Measurements from ENCODE around the gene PGS1. TPM values are rescaled to one million over a fixed set of nuclear protein-coding genes. Genes with fewer than 3 reads are reported as not detected.

Gene PGS1
- total and polyA plus RNA-seq, 2 of the 8 experiments (the other 6 are each of a cell fraction or from before 2014, with no cell fraction given), result 46.7 to 60.0 TPM

DNA sequence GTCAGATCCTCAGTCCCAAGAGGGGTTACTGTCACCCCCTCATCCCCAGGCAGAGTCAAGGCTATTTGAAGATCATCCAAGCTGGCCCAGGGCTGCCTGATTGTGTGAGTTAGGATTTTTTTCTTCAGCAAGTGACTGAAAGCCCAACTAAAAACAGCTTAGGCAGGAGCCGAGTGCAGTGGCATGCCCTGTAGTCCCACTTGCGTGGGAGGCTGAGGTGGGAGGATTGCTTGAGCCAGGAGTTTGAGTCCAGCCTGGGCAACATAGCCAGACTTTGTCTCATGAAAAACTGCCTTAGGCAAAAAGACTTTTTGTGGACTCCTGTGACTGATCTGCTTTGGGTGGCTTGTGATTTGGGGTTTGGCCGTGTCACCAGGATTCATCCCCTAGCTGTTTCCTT, 19.9 kb downstream of the PGS1 start:
- Histone ChIP-seq H3K18ac (ENCODE audit: extremely low read depth, low read length) (no peak overlapping the region), H3K9me3 (ENCODE audit: insufficient read depth in 2 of 2, low read depth in 1 of 2, low read length in 1 of 2) (no peaks in the 10 kb centered on the region), H3K14ac (ENCODE audit: insufficient read length) (no peak overlapping the region), H3K23ac (ENCODE audit: insufficient read length) (no peak overlapping the region), H2BK120ac (replicated peaks; ENCODE audit: low read depth, low read length) (no peak overlapping the region), H2AFZ (ENCODE audit: low read length) (no peak overlapping the region), H4K8ac (ENCODE audit: extremely low read depth, insufficient read depth, low read length) (no peak overlapping the region), H2BK15ac (ENCODE audit: low read length) (no peak overlapping the region), H4K91ac (replicated peaks; ENCODE audit: insufficient read length, low read length) (no peak overlapping the region), H3K79me1 (ENCODE audit: low read depth, low read length) (peaks cover 8% of the 10 kb centered on the region; the same call in 1 of the 2 replicates), H3K4me1 (replicated peaks in 1 of 4; ENCODE audit: control insufficient read depth in 3 of 4, insufficient read depth in 4 of 4, low read length in 3 of 4) (no peaks in the 10 kb centered on the region), H3K79me2 (ENCODE audit: control insufficient read depth in 1 of 2, insufficient read depth in 2 of 2, low read length in 2 of 2) (peaks cover 0 to 61% of the 10 kb centered on the region in 2 experiments; a peak in 3 of 4 replicates), H3K23me2 (ENCODE audit: low read depth, low read length) (no peaks in the 10 kb centered on the region), H3K56ac (replicated peaks; ENCODE audit: insufficient read length, low read depth, low read length) (no peak overlapping the region), H3K4ac (replicated peaks; ENCODE audit: insufficient read length, low read depth, low read length) (no peak overlapping the region), H3K9ac (replicated peaks in 1 of 4; ENCODE audit: extremely low read depth in 1 of 4, low read depth in 3 of 4, low read length in 3 of 4) (no peak overlapping the region), H4K5ac (ENCODE audit: insufficient read length, low read depth, low read length) (no peak overlapping the region), H2BK5ac (ENCODE audit: low read depth, low read length) (no peak overlapping the region), H3K4me3 (ENCODE audit: extremely low read depth in 1 of 4, insufficient read depth in 2 of 4, low read depth in 3 of 4, low read length in 4 of 4) (no peak overlapping the region), H3K27ac (ENCODE audit: low read depth, low read length) (no peak overlapping the region), H3K36me3 (ENCODE audit: control insufficient read depth in 2 of 4, insufficient read depth in 4 of 4, low read length in 3 of 4) (peaks cover 31 to 67% (median 60%) of the 10 kb centered on the region in 4 experiments), H2AK5ac (ENCODE audit: low read depth, low read length) (no peak overlapping the region), H4K20me1 (replicated peaks in 1 of 2; ENCODE audit: control insufficient read depth in 1 of 2, insufficient read depth in 2 of 2, low read length in 2 of 2) (peaks cover 14 to 26% of the 10 kb centered on the region in 2 experiments), H3K27me3 (replicated peaks in 1 of 4; ENCODE audit: control insufficient read depth in 3 of 4, extremely low read depth in 1 of 4, insufficient read depth in 3 of 4, low read length in 3 of 4) (no peaks in the 10 kb centered on the region), H2BK12ac (ENCODE audit: low read depth, low read length) (no peak overlapping the region), H3K4me2 (ENCODE audit: insufficient read depth in 1 of 2, low read depth in 2 of 2, low read length in 2 of 2) (no peak overlapping the region), H2BK20ac (ENCODE audit: low read length) (no peak overlapping the region)
- no peak for FAIRE-seq
- TF ChIP-seq, protein P1, sequence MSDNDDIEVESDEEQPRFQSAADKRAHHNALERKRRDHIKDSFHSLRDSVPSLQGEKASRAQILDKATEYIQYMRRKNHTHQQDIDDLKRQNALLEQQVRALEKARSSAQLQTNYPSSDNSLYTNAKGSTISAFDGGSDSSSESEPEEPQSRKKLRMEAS (IDR thresholded peaks at IDR 0.05), result no peak
- TF ChIP-seq, protein P2, sequence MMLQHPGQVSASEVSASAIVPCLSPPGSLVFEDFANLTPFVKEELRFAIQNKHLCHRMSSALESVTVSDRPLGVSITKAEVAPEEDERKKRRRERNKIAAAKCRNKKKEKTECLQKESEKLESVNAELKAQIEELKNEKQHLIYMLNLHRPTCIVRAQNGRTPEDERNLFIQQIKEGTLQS (IDR thresholded peaks at IDR 0.05; ENCODE audit: insufficient read depth, low read depth, low read length), result no peak
- TF ChIP-seq RFX5 (IDR thresholded peaks at IDR 0.05; ENCODE audit: borderline replicate concordance, low read depth, low read length) (no peak), BACH1 (IDR thresholded peaks at IDR 0.05; ENCODE audit: low read length) (no peak), CBX5 (IDR thresholded peaks at IDR 0.05; ENCODE audit: low read depth, low read length) (no peak), YY1 (IDR thresholded peaks at IDR 0.05; ENCODE audit: low read depth, low read length) (no peak), CHD1 (IDR thresholded peaks at IDR 0.05; ENCODE audit: low read depth, low read length) (no peak), KDM4A (IDR thresholded peaks at IDR 0.05; ENCODE audit: low read depth, low read length, severe bottlenecking) (no peak)
- TF ChIP-seq, protein P3, sequence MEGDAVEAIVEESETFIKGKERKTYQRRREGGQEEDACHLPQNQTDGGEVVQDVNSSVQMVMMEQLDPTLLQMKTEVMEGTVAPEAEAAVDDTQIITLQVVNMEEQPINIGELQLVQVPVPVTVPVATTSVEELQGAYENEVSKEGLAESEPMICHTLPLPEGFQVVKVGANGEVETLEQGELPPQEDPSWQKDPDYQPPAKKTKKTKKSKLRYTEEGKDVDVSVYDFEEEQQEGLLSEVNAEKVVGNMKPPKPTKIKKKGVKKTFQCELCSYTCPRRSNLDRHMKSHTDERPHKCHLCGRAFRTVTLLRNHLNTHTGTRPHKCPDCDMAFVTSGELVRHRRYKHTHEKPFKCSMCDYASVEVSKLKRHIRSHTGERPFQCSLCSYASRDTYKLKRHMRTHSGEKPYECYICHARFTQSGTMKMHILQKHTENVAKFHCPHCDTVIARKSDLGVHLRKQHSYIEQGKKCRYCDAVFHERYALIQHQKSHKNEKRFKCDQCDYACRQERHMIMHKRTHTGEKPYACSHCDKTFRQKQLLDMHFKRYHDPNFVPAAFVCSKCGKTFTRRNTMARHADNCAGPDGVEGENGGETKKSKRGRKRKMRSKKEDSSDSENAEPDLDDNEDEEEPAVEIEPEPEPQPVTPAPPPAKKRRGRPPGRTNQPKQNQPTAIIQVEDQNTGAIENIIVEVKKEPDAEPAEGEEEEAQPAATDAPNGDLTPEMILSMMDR (IDR thresholded peaks at IDR 0.05; ENCODE audit: control extremely low read depth in 1 of 3, insufficient read depth in 1 of 3, low read depth in 1 of 3, low read length in 3 of 3), result no peak
- POLR2A ChIA-PET (ENCODE audit: partially characterized antibody), result no interaction called here
- WGBS, 2 experiments (ENCODE audit: extremely low coverage in 1 of 2, insufficient coverage in 1 of 2, insufficient read length in 1 of 2, insufficient replicate concordance in 2 of 2, low coverage in 1 of 2, low lambda C conversion rate in 2 of 2, missing lambda C conversion rate in 1 of 2), result 96% methylated on average over 3 of the region's 3 CpGs; no CpG with 5 or more reads in 1 of the 2 experiments
- CTCF ChIA-PET (ENCODE audit: partially characterized antibody), result interaction anchor here (0.9 to 3.9 kb wide), 4 partner anchors 14 to 81 kb away, joined by 3 to 18 read pairs (median 3); no protein-coding TSS in a partner anchor
- DNase-seq (ENCODE audit: low read depth in 1 of 2, low spot score in 2 of 2), result no peak
